Stimulated activated naive B cell treated with anti-CD40 and anti-IgM and Interleukin-4, amounts not matched to agents 10 μg/mL and 1 μg/mL and 100 μg/mL, for 72 hours (primary cell): Measurements from ENCODE around the gene EXO1.
"Not testable (repeated sequence)": the region's sequence is repeated elsewhere in the genome, so short reads cannot be mapped to it uniquely, and the experiment has no call there.

Experiments used
- ATAC-seq, 2 donors: fragments of 150-1000 bp; cut with Tn5 transposase; replicated peaks; 2 replicates each; pipeline ENCODE4 v1.10.0; 2021; ENCODE audit warnings: moderate library complexity in 1 of 2
- DNase-seq: peaks from one replicate; pipeline ENCODE4 v3.0.0; 2021
- H3K27ac Mint-ChIP-seq: one replicate; pipeline ENCODE4 v1.8.0; 2022; ENCODE audit warnings: mild to moderate bottlenecking, mixed read lengths
- H3K27me3 Mint-ChIP-seq, 2 donors: one replicate each; pipeline ENCODE4 v1.8.0; 2022; ENCODE audit warnings: mixed read lengths in 2 of 2
- H3K36me3 Mint-ChIP-seq, 2 donors: one replicate each; pipeline ENCODE4 v1.8.0; 2022; ENCODE audit warnings: mixed read lengths in 2 of 2, mild to moderate bottlenecking in 1 of 2
- H3K4me1 Mint-ChIP-seq, 2 donors: one replicate each; pipeline ENCODE4 v1.8.0; 2022; ENCODE audit warnings: mixed read lengths in 2 of 2, mild to moderate bottlenecking in 1 of 2
- H3K4me3 Mint-ChIP-seq, 2 donors: one replicate each; pipeline ENCODE4 v1.8.0; 2022; ENCODE audit warnings: mild to moderate bottlenecking in 2 of 2, mixed read lengths in 2 of 2, moderate library complexity in 1 of 2
- H3K9me3 Mint-ChIP-seq, 2 donors: one replicate each; pipeline ENCODE4 v1.8.0; 2022; ENCODE audit warnings: mixed read lengths in 2 of 2, mild to moderate bottlenecking in 1 of 2

Gene EXO1

GRCh38 chr1:241847796-241848685 is at the start of gene EXO1:
TSS of gene EXO1 (plus strand) at chr1:241848204. CDS start at chr1:241850426, 2,222 bp downstream.
- Mint-ChIP-seq H3K4me1 (peaks cover 11 to 29% of the 10 kb centered on the region in 2 donors), H3K27me3 (no peaks in the 10 kb centered on the region), H3K27ac (peak within 1 kb of the TSS; percentile 100), H3K9me3 (no peaks in the 10 kb centered on the region), H3K36me3 (peaks cover 8 to 12% of the 10 kb centered on the region in 2 donors), H3K4me3 (peak within 1 kb of the TSS; percentile 99)
- peak; percentile 96 to 97 for ATAC-seq
- DNase-seq: peak; percentile 87

DNA sequence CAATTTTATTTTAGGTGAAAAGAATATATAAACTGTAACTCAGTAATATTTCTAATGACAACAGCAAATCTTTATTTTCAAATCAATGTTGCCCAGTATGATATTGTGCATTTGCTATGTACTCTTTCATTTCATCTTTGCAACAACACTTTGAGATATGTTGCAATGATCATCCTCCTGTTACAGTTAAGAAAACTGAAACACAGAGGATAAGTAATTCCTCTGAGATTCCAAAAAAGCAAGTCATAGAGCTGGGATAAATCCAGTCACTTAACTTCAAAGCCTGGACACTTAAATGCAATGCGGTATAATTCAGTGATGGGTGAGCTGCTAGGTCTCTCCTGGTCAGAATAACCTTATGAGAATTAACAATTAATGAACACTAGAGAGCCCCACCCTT is 48.6 kb upstream of the EXO1 start:
- H3K9me3 Mint-ChIP-seq: no peaks in the 10 kb centered on the region
- H3K36me3 Mint-ChIP-seq: no peaks in the 10 kb centered on the region
- DNase-seq (no peak), ATAC-seq (no peak)
- H3K4me1 Mint-ChIP-seq: no peaks in the 10 kb centered on the region
- H3K4me3 Mint-ChIP-seq: no peak overlapping the region
- H3K27ac Mint-ChIP-seq: no peak overlapping the region
- H3K27me3 Mint-ChIP-seq: peaks cover 12 to 24% of the 10 kb centered on the region in 2 donors

DNA sequence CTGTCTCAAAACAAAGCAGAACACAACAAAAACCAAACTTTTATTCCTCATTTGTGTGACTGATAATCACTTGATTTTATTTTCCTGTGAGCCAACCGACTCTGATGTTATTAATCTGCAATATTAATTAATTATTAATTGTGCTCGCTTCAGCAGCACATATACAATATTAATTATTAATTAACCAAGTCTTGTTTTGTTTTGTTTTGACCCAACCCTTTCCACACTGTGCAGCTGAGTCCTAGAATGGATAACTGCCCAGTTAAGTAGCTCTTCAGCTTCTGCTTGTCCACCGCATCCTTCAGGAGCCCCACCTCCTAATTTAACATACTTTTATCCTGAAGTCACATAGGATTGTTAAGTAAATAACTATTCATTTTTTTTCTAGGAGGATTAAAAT is 47.4 kb upstream of the EXO1 start:
- DNase-seq: no peak
- H3K27me3 Mint-ChIP-seq: peaks cover 10 to 21% of the 10 kb centered on the region in 2 donors

GRCh38 chr1:241802863-241803262 is 45.1 kb upstream of the EXO1 start:
- H3K4me3 Mint-ChIP-seq: no peak overlapping the region
- no peak overlapping the region for H3K27ac Mint-ChIP-seq
- ATAC-seq: no peak
- no peak for DNase-seq
- H3K4me1 Mint-ChIP-seq: no peaks in the 10 kb centered on the region
- no peaks in the 10 kb centered on the region for H3K9me3 Mint-ChIP-seq
- no peaks in the 10 kb centered on the region for H3K36me3 Mint-ChIP-seq
- H3K27me3 Mint-ChIP-seq: peaks cover 16 to 30% of the 10 kb centered on the region in 2 donors

More for the DNA sequence above, 47.4 kb upstream of the EXO1 start:
- H3K36me3 Mint-ChIP-seq: no peaks in the 10 kb centered on the region
- ATAC-seq: no peak
- no peak overlapping the region for H3K27ac Mint-ChIP-seq
- H3K4me3 Mint-ChIP-seq: no peak overlapping the region
- no peaks in the 10 kb centered on the region for H3K9me3 Mint-ChIP-seq
- H3K4me1 Mint-ChIP-seq: no peaks in the 10 kb centered on the region

DNA sequence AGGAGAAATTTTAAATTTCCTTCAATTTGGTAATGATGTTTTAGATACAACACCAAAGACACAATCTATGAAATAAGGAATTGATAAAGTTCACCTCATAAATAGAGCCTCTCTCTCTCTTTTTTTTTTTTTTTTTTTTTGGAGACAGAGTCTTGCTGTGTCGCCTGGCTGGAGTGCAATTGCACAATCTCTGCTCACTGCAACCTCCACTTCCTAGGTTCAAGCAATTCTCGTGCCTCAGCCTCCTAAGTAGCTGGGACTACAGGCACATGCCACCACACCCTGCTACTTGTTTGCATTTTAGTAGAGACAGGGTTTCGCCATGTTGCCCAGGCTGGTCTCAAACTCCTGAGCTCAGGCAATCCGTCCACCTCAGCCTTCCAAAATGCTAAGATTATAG is 43.3 kb upstream of the EXO1 start:
- H3K27ac Mint-ChIP-seq, H3K4me3 Mint-ChIP-seq, H3K36me3 Mint-ChIP-seq, DNase-seq, H3K9me3 Mint-ChIP-seq, H3K4me1 Mint-ChIP-seq, ATAC-seq: not testable (repeated sequence)
- H3K27me3 Mint-ChIP-seq: peaks cover 16 to 27% of the 10 kb centered on the region in 2 donors

GRCh38 chr1:241808265-241808664 is 39.7 kb upstream of the EXO1 start:
- Mint-ChIP-seq H3K4me3 (no peak overlapping the region), H3K4me1 (peaks cover 0 to 1% of the 10 kb centered on the region in 2 donors), H3K9me3 (no peaks in the 10 kb centered on the region), H3K27me3 (peaks cover 12 to 28% of the 10 kb centered on the region in 2 donors), H3K36me3 (no peaks in the 10 kb centered on the region), H3K27ac (no peak overlapping the region)
- DNase-seq (no peak), ATAC-seq (no peak)

DNA sequence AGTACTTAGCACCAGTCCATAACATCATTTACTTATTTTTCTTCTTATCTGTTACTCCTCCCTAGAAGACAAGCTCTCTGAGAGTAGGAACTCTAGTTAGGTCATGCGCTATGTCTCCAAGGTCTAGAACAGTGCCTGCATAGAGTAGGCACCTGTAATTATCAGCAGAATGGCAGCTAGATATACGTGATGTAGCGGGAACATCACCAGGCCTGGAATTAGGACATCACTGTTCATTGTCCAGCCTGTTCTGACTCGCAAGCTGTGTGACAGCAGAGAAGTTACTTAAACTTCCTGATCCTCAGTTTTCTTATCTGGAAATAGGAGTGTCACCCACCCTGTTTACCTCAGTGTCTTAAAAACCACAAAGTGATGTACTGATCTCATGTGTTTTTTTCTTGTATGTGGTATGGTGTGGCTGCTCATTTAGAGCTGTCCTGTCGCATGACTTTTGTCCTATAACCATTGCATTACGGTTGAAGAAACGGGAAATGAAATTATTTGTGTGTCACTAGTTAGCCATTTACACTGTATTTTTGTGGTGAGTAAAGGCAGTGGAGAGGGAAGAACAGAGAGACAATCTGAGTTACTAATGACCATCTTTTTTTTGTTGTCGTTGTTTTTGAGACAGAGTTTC is 37.1 kb upstream of the EXO1 start:
- Mint-ChIP-seq H3K4me1 (peaks cover 0 to 1% of the 10 kb centered on the region in 2 donors), H3K36me3 (no peaks in the 10 kb centered on the region), H3K4me3 (no peak overlapping the region), H3K27me3 (peaks cover 10 to 23% of the 10 kb centered on the region in 2 donors), H3K9me3 (no peaks in the 10 kb centered on the region), H3K27ac (no peak overlapping the region)
- DNase-seq (no peak), ATAC-seq (peak; percentile 63 to 74)

DNA sequence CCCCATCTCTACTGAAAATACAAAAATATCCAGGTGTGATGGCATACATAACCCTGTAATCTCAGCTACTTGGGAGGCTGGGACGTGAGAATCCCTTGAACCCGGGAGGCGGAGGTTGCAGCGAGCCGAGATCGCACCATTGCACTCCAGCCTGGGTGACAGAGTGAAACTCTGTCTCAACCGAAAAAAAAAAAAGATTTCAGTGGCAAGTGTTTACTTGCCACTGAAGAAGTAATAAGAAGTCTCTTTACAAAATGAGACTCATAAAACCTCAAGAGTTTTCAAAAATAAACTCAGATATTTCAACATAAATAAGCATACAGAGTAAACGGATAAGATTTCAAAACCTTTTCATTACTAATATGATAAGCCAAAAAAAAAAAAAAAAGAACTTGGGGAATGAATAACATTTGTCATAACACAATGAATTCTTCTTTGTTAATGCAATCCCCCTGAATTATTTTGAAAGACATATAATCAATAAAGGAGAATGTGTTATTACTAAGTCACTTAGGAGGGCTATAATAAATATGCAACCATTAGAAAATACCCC is 34.2 kb upstream of the EXO1 start:
- Mint-ChIP-seq H3K4me3 (no peak overlapping the region), H3K4me1 (peaks cover 12 to 17% of the 10 kb centered on the region in 2 donors), H3K27me3 (peaks cover 5 to 16% of the 10 kb centered on the region in 2 donors), H3K9me3 (no peaks in the 10 kb centered on the region), H3K27ac (no peak overlapping the region), H3K36me3 (no peaks in the 10 kb centered on the region)
- no peak for DNase-seq
- no peak for ATAC-seq

- peaks cover 11 to 17% of the 10 kb centered on the region in 2 donors for H3K4me1 Mint-ChIP-seq
- peaks cover 5 to 20% of the 10 kb centered on the region in 2 donors for H3K27me3 Mint-ChIP-seq
- H3K9me3 Mint-ChIP-seq: no peaks in the 10 kb centered on the region
- no peak overlapping the region for H3K27ac Mint-ChIP-seq
- no peaks in the 10 kb centered on the region for H3K36me3 Mint-ChIP-seq
- ATAC-seq (no peak), DNase-seq (no peak)
- H3K4me3 Mint-ChIP-seq: no peak overlapping the region
Observed at GRCh38 chr1:241816008-241816407, 32.0 kb upstream of the EXO1 start.

DNA sequence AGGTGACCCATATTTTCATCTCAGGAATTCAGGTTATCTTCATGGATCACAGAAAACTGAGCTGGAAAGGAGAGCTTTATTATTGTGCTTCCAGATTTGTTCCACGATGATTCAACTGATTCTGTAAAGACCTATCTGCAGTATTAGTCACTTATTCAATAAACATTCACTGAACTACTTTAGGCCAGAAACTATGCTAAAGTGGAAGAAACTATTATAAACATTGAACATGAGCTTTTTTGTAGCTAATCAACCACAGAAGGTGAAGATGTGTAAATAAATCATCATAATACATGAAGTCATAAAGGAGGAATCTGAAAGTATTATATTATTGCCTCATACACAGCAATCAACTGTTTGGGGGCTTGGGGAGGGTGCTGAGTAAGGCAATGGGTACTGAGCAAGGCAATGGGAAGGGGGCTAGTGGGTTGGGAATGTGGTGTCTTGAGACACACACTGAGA is 30.6 kb upstream of the EXO1 start:
- peak overlapping the region in 1 of 2 donors; percentile 1 for H3K4me3 Mint-ChIP-seq
- no peak for DNase-seq

GRCh38 chr1:241817956-241818612 is 29.9 kb upstream of the EXO1 start:
- ATAC-seq: peak; percentile 86 to 88
- H3K27ac Mint-ChIP-seq: no peak overlapping the region
- no peaks in the 10 kb centered on the region for H3K36me3 Mint-ChIP-seq
- H3K4me1 Mint-ChIP-seq: peaks cover 11 to 17% of the 10 kb centered on the region in 2 donors
- no peaks in the 10 kb centered on the region for H3K9me3 Mint-ChIP-seq
- peaks cover 5 to 12% of the 10 kb centered on the region in 2 donors for H3K27me3 Mint-ChIP-seq
- H3K4me3 Mint-ChIP-seq: no peak overlapping the region
- no peak for DNase-seq

More for the DNA sequence above, 30.6 kb upstream of the EXO1 start:
- Mint-ChIP-seq H3K27ac (no peak overlapping the region), H3K36me3 (no peaks in the 10 kb centered on the region), H3K9me3 (no peaks in the 10 kb centered on the region), H3K27me3 (peaks cover 5 to 12% of the 10 kb centered on the region in 2 donors), H3K4me1 (peaks cover 11 to 17% of the 10 kb centered on the region in 2 donors)
- ATAC-seq: no peak

DNA sequence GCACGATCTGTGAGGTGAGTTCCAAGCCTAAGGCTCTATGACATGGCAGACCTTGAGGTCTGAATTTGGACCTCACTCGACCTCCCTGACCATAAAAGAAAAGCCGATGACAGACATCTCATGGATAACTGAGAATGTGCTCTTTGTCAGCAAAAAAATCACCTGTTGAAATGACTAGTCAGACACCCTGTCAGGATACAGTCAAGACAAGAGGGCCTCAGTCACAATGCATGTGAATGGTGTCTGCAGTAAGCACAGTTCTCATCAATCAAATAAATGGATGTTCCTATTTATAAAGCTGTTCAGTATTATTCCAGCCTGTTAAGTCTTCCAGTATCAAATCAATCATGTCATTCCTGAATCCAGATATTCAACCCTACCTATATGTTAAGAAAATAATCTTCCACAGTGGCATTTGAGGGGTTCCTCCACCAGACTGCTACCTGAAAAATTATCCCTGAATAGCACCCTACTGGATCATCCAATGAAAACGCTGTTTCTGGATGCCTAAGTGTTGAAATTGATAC is 28.6 kb upstream of the EXO1 start:
- DNase-seq: no peak
- Mint-ChIP-seq H3K4me3 (no peak overlapping the region), H3K4me1 (peaks cover 11 to 17% of the 10 kb centered on the region in 2 donors), H3K27ac (no peak overlapping the region), H3K9me3 (no peaks in the 10 kb centered on the region), H3K36me3 (no peaks in the 10 kb centered on the region), H3K27me3 (peaks cover 10% of the 10 kb centered on the region in 2 donors)
- ATAC-seq: no peak

DNA sequence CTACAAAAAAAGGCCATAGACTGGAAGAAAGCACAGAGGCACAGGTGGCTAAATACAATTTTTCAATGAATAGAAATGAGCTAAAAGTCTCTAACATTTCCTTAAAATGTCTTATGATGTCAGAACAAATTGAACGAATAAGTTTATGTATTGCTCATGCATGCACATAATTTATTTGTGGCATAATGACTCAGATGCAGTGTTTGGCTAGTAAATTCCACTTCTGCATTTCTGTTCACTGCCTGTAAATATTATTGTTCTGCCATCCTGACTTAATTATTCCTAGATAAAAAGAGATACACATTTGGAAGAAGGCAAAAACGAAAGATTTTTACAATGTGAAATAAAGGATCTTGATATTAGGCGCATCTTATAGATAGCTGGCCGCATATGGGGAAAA is 26.6 kb upstream of the EXO1 start:
- Mint-ChIP-seq H3K36me3 (no peaks in the 10 kb centered on the region), H3K4me1 (peaks cover 11 to 17% of the 10 kb centered on the region in 2 donors), H3K4me3 (no peak overlapping the region), H3K27ac (no peak overlapping the region), H3K9me3 (no peaks in the 10 kb centered on the region), H3K27me3 (peaks cover 9 to 10% of the 10 kb centered on the region in 2 donors)
- DNase-seq: no peak
- ATAC-seq: peak; percentile 51

DNA sequence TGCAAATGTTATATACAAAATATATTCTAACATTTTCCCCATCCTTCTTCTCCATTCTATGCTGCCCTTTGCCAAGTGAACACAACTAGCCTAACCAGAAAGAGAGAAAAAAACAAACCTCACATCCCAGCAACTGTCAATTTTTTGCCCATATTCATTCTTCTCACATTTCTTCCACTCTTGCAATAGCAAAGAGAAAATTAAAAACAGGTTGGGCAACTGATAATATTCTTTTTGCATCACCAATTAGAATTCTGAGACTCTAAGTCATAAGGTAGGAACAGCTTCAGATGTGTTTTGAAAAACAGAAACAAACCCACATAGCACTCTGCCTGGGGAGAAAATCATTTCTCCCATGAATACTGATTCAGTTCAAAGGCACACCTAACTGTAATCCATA is 25.2 kb upstream of the EXO1 start:
- ATAC-seq (no peak), DNase-seq (no peak)
- H3K4me1 Mint-ChIP-seq: peaks cover 4 to 8% of the 10 kb centered on the region in 2 donors
- no peak overlapping the region for H3K27ac Mint-ChIP-seq
- H3K36me3 Mint-ChIP-seq: no peaks in the 10 kb centered on the region
- H3K9me3 Mint-ChIP-seq: no peaks in the 10 kb centered on the region
- peaks cover 9 to 11% of the 10 kb centered on the region in 2 donors for H3K27me3 Mint-ChIP-seq
- no peak overlapping the region for H3K4me3 Mint-ChIP-seq
